COLO829 (cell line): ENCODE measurements around the gene CDKL1.
"Not testable (repeated sequence)": the region's sequence is repeated elsewhere in the genome, so short reads cannot be mapped to it uniquely, and the experiment has no call there.

ENCODE experiments used
- DNase-seq: peaks from one replicate; pipeline ENCODE4 v3.0.0; 2012; ENCODE audit warnings: low spot score

CDKL1 gene

DNA sequence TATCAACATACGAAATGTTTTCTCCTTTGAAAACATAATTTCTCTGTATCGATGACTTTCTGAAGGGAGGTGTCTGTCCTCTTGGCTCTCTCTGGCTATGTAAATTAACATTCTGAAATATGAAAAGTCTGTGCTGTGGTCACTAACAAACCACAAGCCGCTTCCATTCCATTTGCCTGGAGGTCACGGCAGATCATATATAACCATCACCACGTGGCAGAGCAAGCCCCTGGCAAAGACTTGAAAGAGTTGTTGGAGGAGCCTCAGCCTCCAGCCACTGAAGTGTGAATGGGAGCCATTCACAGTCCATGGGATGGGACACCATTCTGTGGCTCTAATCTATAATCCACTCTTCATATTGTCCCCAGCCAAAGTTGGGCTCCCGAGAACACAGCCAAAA lies 39.6 kb downstream of the CDKL1 start:
- no peak for DNase-seq

- not testable (repeated sequence) for DNase-seq
These were observed 40.4 kb downstream of the CDKL1 start for GRCh38 chr14:50356283-50356682.

DNA sequence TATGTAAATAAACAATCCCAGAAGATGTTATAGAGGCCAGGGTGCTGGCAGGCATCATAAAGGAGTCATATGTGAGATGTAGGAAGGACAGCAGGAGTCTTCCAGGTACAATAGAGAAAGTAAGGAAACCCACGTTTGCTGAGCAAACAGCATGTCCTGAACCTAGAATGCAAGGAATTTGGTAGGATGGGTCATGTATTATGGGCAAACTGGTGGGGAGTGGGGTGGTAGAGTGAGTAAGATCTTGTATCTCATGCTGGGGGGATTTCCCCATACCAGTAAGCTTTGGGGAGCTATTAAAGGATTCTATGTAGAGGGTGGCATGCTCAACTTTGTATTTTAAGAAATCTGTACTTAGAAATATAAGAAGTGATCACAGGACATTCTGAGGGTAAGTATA lies 41.0 kb downstream of the CDKL1 start:
- DNase-seq, result no peak

- no peak for DNase-seq
These were observed 42.2 kb downstream of the CDKL1 start for GRCh38 chr14:50354527-50354926.

DNA sequence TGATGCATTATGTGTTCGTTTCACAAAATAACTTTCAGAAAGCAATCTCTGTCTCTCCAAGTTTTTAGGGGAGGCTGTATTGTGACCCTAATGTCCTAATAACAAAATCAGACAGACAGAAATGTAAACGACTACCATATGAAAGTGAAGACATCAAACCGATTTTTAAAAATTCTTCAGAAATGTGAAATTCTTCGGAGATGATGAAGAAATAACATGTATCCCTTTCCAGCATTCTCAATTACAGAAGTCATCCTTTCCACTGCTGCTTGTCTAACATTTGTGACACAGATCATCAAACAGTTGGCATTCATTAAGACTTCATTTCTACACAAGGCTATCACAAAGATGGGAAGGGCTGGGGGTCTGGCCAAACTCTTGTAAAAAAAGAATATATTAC lies 43.6 kb downstream of the CDKL1 start:
- DNase-seq, result no peak

GRCh38 chr14:50352584-50352983 lies 44.1 kb downstream of the CDKL1 start:
- no peak for DNase-seq

- DNase-seq, result no peak
These were observed 45.7 kb downstream of the CDKL1 start for GRCh38 chr14:50350975-50351374.

DNA sequence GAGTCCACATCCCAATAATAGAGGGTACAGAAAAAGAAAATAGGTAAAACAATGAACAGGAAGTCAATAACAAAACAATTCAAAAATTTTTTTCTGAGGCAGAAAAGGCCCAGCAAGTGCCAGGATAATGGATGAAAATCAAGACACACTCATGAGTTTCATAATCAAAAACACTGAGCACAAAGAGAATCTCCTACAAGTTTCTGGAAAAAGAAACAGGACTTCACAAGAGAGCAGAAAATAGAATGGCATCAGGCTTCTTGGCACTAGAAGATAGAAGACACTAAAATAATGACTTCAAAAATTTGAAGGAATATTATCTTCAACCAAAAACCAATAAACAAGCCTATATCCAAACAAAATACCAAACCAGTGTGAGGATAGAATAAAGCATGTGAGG lies 47.7 kb downstream of the CDKL1 start:
- no peak for DNase-seq

GRCh38 chr14:50347521-50347920 lies 49.2 kb downstream of the CDKL1 start:
- DNase-seq, result peak; percentile 44

- peak; percentile 31 for DNase-seq
These were observed 50.7 kb downstream of the CDKL1 start for GRCh38 chr14:50345846-50346422.

DNA sequence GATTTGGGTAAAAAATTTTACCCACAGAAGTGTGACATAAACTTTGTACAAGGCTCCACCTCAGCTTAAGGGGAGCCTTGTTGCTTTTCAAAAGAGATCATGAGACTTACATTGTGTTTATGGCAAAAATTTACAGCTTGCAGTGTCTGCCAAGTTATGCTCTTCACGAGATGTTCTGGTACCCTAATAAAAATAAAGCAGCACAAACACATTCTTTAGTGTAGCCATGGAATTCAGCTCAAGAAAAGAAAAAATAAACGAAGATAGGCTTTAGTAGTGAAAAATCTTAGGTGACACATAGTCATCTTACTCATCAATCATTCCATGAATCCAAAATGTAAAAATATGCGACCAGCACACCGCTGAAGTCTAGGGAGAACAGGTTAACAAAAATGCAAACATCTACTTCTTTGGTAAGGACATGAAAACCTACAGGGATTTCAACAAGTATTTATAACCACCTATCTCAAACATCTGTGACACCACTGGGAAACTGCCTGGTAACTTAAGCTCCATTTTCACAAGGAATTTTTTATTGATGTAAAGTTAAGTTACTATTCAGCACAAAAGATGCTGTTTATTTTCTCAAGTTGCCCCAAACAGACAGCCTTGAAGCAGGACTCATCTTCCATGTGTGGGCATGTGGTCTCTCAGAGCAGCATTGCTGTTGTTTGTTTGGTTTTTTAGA lies 51.7 kb downstream of the CDKL1 start:
- no peak for DNase-seq

- DNase-seq, result no peak
These were observed 52.4 kb downstream of the CDKL1 start for GRCh38 chr14:50344116-50344775.

DNA sequence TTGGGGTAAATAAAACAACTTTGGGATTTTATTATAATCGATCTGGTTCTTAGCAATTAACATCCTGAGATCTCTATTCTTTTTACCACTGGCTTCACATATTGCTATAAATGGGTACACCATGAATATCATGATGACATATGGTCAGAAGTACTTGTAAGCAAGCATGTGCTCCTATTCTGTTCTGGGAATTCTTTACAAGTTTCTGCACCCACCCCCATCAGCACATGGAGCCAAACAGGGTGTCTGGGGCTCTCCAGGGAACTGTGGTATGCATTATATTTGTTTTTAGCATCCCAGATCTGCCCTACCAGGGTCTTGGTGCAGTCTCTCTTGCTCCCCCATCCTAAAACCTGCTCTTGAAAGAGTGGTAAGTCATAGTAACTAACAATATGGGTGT lies 53.2 kb downstream of the CDKL1 start:
- no peak for DNase-seq

DNA sequence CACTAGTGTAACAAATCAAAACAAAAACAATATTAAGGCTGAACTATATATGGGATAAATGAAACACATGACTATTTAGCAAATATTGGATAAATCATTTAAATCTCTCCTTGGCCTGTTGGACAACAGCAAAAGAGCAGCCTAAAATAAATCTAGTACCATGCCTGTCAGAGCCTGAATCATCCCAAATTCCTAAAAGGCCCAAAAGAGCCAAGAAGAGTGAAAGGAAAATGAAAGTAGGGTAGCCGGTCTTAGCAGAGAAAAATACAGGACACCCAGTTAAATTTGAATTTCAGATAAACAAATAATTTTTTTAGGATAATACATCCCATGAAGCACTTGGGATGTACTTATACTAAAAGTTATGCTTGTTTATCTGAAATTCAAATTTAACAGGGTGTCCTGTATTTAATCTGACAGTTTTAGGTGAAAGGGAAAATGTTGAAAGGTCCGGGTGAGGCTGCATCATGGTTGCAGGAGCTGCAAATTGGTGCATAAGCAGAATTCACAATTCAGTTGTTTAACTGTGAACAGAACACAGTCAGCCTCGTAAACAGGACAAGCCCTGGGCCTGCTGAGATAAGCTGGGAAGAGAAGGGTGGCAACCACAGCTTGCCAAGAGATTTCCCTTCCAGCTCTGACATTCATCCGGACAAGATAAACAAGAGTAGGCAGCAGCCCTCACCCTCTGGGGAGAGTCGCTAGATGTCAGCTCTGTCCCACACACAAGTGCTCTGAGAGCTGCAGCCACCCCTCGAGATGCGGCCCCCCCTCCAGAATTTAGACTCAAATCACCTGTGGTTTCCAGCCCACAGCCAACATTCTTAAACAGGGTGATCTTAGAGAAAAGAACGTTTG lies 54.2 kb downstream of the CDKL1 start:
- DNase-seq, result peak; percentile 56

- DNase-seq, result no peak
These were observed 55.7 kb downstream of the CDKL1 start for GRCh38 chr14:50340963-50341362.

DNA sequence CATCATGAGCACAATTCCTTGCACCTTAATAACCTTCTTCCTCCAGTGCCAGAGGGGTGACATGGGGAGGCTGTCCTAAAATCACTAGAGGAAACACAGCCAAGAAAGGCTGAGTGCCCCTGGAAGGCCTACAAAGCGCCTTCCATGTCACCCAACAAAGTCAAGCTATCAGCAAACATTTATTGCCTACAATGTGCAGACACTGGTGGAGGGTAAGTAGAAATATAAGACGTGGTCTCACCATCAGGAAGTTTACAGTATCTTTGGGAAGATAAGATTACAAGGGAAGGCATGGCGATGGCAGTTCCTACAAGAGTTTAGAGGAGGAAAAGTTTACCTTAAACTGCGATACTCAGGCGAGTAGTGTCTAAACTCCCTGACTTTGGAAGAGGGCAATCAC lies 56.6 kb downstream of the CDKL1 start:
- DNase-seq, result no peak

- no peak for DNase-seq
These were observed 57.4 kb downstream of the CDKL1 start for GRCh38 chr14:50339178-50339804.

DNA sequence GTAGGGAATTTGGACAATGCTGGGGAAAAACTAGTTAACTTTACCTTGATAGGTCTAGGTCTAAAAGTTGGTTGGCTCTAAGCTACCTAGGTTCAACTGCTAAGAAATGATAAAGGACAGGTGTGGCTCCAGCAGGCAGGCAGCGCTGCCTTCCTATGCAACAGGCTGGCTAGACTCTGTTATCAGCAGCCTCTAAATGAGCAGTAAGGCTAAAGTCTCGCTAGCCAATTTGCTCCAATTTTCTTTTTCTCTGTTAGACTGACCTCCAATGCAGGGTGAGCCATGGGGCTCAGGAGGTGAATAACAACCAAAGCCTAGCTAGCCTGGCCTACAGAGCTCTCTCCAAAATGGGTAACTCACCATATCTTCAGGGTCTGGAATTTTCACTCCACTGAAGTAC lies 58.1 kb downstream of the CDKL1 start:
- DNase-seq, result no peak

- DNase-seq, result no peak
These were observed 60.5 kb downstream of the CDKL1 start for GRCh38 chr14:50335989-50336824.

DNA sequence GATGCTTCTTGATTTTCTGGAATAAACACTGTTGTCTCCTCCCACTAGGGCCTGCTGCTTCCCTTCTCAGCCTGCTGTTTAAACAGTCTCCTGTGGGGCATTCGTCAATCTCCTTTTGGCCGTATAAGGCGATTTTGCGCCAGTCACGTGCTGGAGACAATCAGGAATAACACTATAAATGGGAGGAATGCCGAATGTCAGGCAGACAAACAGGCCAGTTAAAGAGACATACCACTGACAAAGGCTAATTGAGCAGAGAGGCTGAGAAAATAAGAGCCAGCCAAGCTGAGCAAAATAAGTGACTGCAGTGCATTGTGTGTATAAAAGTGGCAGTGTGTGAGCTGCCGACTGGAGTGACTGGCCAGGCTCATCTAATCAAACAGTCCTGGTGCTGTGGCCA lies 61.3 kb downstream of the CDKL1 start:
- DNase-seq, result peak; percentile 90

- DNase-seq, result no peak
These were observed 62.5 kb downstream of the CDKL1 start for GRCh38 chr14:50334211-50334610.
